Stimulated activated CD8-positive, alpha-beta memory T cell treated with anti-CD3 and anti-CD28 coated beads, Interleukin-4, amount 100 ng/mL, for 48 hours (primary cell): Measurements from ENCODE around the gene INPP1.
A peak's percentile ranks its signal among the peaks of the same experiment; 100 is the strongest.
"Not testable (repeated sequence)": the region's sequence is repeated elsewhere in the genome, so short reads cannot be mapped to it uniquely, and the experiment has no call there.

Source experiments
- DNase-seq: peaks from one replicate; pipeline ENCODE4 v3.0.0-alpha.2; 2020

The INPP1 gene

GRCh38 chr2:190334479-190335224 lies 8.7 kb upstream of the INPP1 start:
- DNase-seq = no peak

GRCh38 chr2:190335225-190335559 lies 8.2 kb upstream of the INPP1 start:
- no peak for DNase-seq

- DNase-seq = not testable (repeated sequence)
These were observed 7.8 kb upstream of the INPP1 start for GRCh38 chr2:190335584-190335983.

GRCh38 chr2:190336420-190336819 lies 7.0 kb upstream of the INPP1 start:
- no peak for DNase-seq

- DNase-seq = no peak
These were observed 4.9 kb upstream of the INPP1 start for GRCh38 chr2:190338453-190338852.

- DNase-seq = no peak
These were observed 4.0 kb upstream of the INPP1 start for GRCh38 chr2:190339394-190339793.

- no peak for DNase-seq
These were observed 3.0 kb upstream of the INPP1 start for GRCh38 chr2:190340369-190340768.

- no peak for DNase-seq
These were observed 778 bp upstream of the INPP1 start for GRCh38 chr2:190342611-190343010.

GRCh38 chr2:190343089-190343535 lies 277 bp upstream of the INPP1 start:
- DNase-seq = peak; percentile 32

GRCh38 chr2:190344276-190344827 lies 963 bp downstream of the INPP1 start:
- no peak for DNase-seq

- DNase-seq = no peak
These were observed 7.0 kb downstream of the INPP1 start for GRCh38 chr2:190350371-190350770.

- DNase-seq = no peak
These were observed 8.6 kb downstream of the INPP1 start for GRCh38 chr2:190351955-190352354.

- no peak for DNase-seq
These were observed 9.5 kb downstream of the INPP1 start for GRCh38 chr2:190352668-190353536.

GRCh38 chr2:190353537-190353899 lies 10.1 kb downstream of the INPP1 start:
- DNase-seq = no peak

- no peak for DNase-seq
These were observed 10.8 kb downstream of the INPP1 start for GRCh38 chr2:190354003-190354690.

- DNase-seq = no peak
These were observed 12.7 kb downstream of the INPP1 start for GRCh38 chr2:190355968-190356644.

- DNase-seq = no peak
These were observed 14.2 kb downstream of the INPP1 start for GRCh38 chr2:190357600-190357999.

- not testable (repeated sequence) for DNase-seq
These were observed 15.5 kb downstream of the INPP1 start for GRCh38 chr2:190358655-190359448.

- DNase-seq = no peak
These were observed 17.2 kb downstream of the INPP1 start for GRCh38 chr2:190360561-190360960.

- DNase-seq = no peak
These were observed 17.6 kb downstream of the INPP1 start for GRCh38 chr2:190360965-190361364.

- no peak for DNase-seq
These were observed 18.2 kb downstream of the INPP1 start for GRCh38 chr2:190361572-190361971.

GRCh38 chr2:190362894-190363293 lies 19.5 kb downstream of the INPP1 start:
- DNase-seq = no peak
